H1 (cell line): ENCODE data around the gene CDH18. TPM values are rescaled to one million over a fixed set of nuclear protein-coding genes. Genes with fewer than 3 reads are reported as not detected.

Experiments used
- CTCF ChIA-PET: fragments of 300-600 bp; sonication (Branson Sonifier 250); formaldehyde crosslinking; loops from one replicate; lab custom pipeline; 2021; ENCODE audit not compliant: partially characterized antibody; lab: Charles Lee
- POLR2A ChIA-PET: fragments of 300-600 bp; sonication (Branson Sonifier 250); formaldehyde crosslinking; loops from one replicate; lab custom pipeline; 2021; ENCODE audit warnings: inconsistent platforms; ENCODE audit not compliant: partially characterized antibody; lab: Charles Lee
- DNase-seq, 2 experiments: peaks; one replicate each; pipeline versions ENCODE4 v3.0.0 to v3.0.0-alpha.2; 2010 to 2022; ENCODE audit warnings: low spot score in 2 of 2, low read depth in 1 of 2, mixed read lengths in 1 of 2
- FAIRE-seq: peaks from 2 replicates; lab custom pipeline; 2011; peaks lifted over from hg19 to GRCh38; lab: Jason Lieb, UNC
- H2AFZ ChIP-seq: 2 replicates; pipeline ENCODE4 v1.8.1; 2012; ENCODE audit warnings: low read length, inconsistent platforms
- H2AK5ac ChIP-seq: 2 replicates; pipeline ENCODE4 v1.6.1; 2013; ENCODE audit warnings: low read depth, low read length
- H2BK120ac ChIP-seq: replicated peaks from 2 replicates; pipeline ENCODE3; 2013; ENCODE audit warnings: low read depth, low read length, inconsistent platforms
- H2BK12ac ChIP-seq: 2 replicates; pipeline ENCODE4 v1.6.1; 2013; ENCODE audit warnings: low read depth, low read length
- H2BK15ac ChIP-seq: 2 replicates; pipeline ENCODE4 v1.6.1; 2013; ENCODE audit warnings: low read length
- H2BK20ac ChIP-seq: 2 replicates; pipeline ENCODE4 v1.6.1; 2013; ENCODE audit warnings: low read length
- H2BK5ac ChIP-seq: 2 replicates; pipeline ENCODE4 v1.6.1; 2013; ENCODE audit warnings: low read depth, low read length
- H3K14ac ChIP-seq: 2 replicates; pipeline ENCODE4 v1.6.1; 2013; ENCODE audit warnings: inconsistent platforms; ENCODE audit not compliant: insufficient read length
- H3K18ac ChIP-seq: 2 replicates; pipeline ENCODE4 v1.6.1; 2013; ENCODE audit warnings: low read length; ENCODE audit errors: extremely low read depth
- H3K23ac ChIP-seq: 2 replicates; pipeline ENCODE4 v1.6.1; 2013; ENCODE audit warnings: inconsistent platforms; ENCODE audit not compliant: insufficient read length
- H3K23me2 ChIP-seq: 2 replicates; pipeline ENCODE4 v1.6.1; 2013; ENCODE audit warnings: low read depth, low read length
- H3K27ac ChIP-seq: 2 replicates; pipeline ENCODE4 v1.6.1; 2011; ENCODE audit warnings: low read depth, low read length, inconsistent platforms
- H3K27me3 ChIP-seq, 4 experiments: replicated peaks in 1 of 4; 1 replicate in 1 of 4; 2 replicates in 3 of 4; pipeline versions ENCODE4 v1.6.1 to v1.8.1; 2011 to 2013; ENCODE audit warnings: low read length in 3 of 4, mild to moderate bottlenecking in 3 of 4, inconsistent platforms in 2 of 4, mixed read lengths in 2 of 4, moderate library complexity in 1 of 4; ENCODE audit not compliant: control insufficient read depth in 3 of 4, insufficient read depth in 3 of 4; ENCODE audit errors: extremely low read depth in 1 of 4
- H3K36me3 ChIP-seq, 4 experiments: 2 replicates each; pipeline versions ENCODE4 v1.6.1 to v1.8.1; 2011 to 2013; ENCODE audit warnings: mild to moderate bottlenecking in 4 of 4, low read length in 3 of 4, moderate library complexity in 2 of 4, control low read depth in 1 of 4, inconsistent platforms in 1 of 4; ENCODE audit not compliant: insufficient read depth in 4 of 4, control insufficient read depth in 2 of 4
- H3K4ac ChIP-seq: replicated peaks from 2 replicates; pipeline ENCODE3; 2013; ENCODE audit warnings: low read length, low read depth, mixed read lengths, inconsistent platforms; ENCODE audit not compliant: insufficient read length
- H3K4me1 ChIP-seq, 4 experiments: replicated peaks in 1 of 4; 1 replicate in 1 of 4; 2 replicates in 3 of 4; pipeline versions ENCODE4 v1.6.1 to v1.8.1; 2011 to 2013; ENCODE audit warnings: low read length in 3 of 4, inconsistent platforms in 2 of 4, mixed read lengths in 1 of 4; ENCODE audit not compliant: insufficient read depth in 4 of 4, control insufficient read depth in 3 of 4
- H3K4me2 ChIP-seq, 2 experiments: 2 replicates each; pipeline versions ENCODE4 v1.6.1 to v1.8.1; 2011 to 2013; ENCODE audit warnings: low read depth in 2 of 2, low read length in 2 of 2, control low read depth in 1 of 2, inconsistent platforms in 1 of 2, mild to moderate bottlenecking in 1 of 2; ENCODE audit not compliant: insufficient read depth in 1 of 2
- H3K4me3 ChIP-seq, 4 experiments: fragments of 200-600, 300-600 bp in 1 of 4; sonication (generic), shearing (Covaris generic), sonication (Bioruptor Twin) in 1 of 4; 2 replicates each; pipeline versions ENCODE4 v1.5.1 to v1.8.1; 2011 to 2016; ENCODE audit warnings: low read length in 4 of 4, low read depth in 3 of 4, control low read depth in 2 of 4, inconsistent platforms in 2 of 4, mild to moderate bottlenecking in 2 of 4, mixed read lengths in 1 of 4, moderate library complexity in 1 of 4; ENCODE audit not compliant: insufficient read depth in 2 of 4; ENCODE audit errors: extremely low read depth in 1 of 4
- H3K56ac ChIP-seq: replicated peaks from 2 replicates; pipeline ENCODE3; 2013; ENCODE audit warnings: low read depth, mild to moderate bottlenecking, mixed read lengths, low read length, inconsistent platforms; ENCODE audit not compliant: insufficient read length
- H3K79me1 ChIP-seq: 2 replicates; pipeline ENCODE4 v1.6.1; 2013; ENCODE audit warnings: low read depth, low read length, control low read depth
- H3K79me2 ChIP-seq, 2 experiments: 2 replicates each; pipeline versions ENCODE4 v1.6.1 to v1.8.1; 2012 to 2013; ENCODE audit warnings: low read length in 2 of 2, mild to moderate bottlenecking in 2 of 2, inconsistent platforms in 1 of 2; ENCODE audit not compliant: insufficient read depth in 2 of 2, control insufficient read depth in 1 of 2
- H3K9ac ChIP-seq, 4 experiments: replicated peaks in 1 of 4; 1 replicate in 1 of 4; 2 replicates in 3 of 4; pipeline versions ENCODE4 v1.6.1 to v1.8.1; 2011 to 2013; ENCODE audit warnings: low read depth in 3 of 4, low read length in 3 of 4, control low read depth in 2 of 4, mild to moderate bottlenecking in 2 of 4, moderate library complexity in 2 of 4, inconsistent platforms in 1 of 4; ENCODE audit errors: extremely low read depth in 1 of 4
- H3K9me3 ChIP-seq, 2 experiments: 2 replicates each; pipeline versions ENCODE4 v1.6.1 to v1.8.1; 2012 to 2013; ENCODE audit warnings: mild to moderate bottlenecking in 2 of 2, moderate library complexity in 2 of 2, control low read depth in 1 of 2, inconsistent platforms in 1 of 2, low read depth in 1 of 2, low read length in 1 of 2, mixed read lengths in 1 of 2; ENCODE audit not compliant: insufficient read depth in 2 of 2
- H4K20me1 ChIP-seq, 2 experiments: replicated peaks in 1 of 2; 2 replicates each; pipeline versions ENCODE3 to v1.8.1; 2011 to 2013; ENCODE audit warnings: inconsistent platforms in 2 of 2, low read length in 2 of 2, mild to moderate bottlenecking in 1 of 2; ENCODE audit not compliant: insufficient read depth in 2 of 2, control insufficient read depth in 1 of 2
- H4K5ac ChIP-seq: 2 replicates; pipeline ENCODE4 v1.6.1; 2013; ENCODE audit warnings: low read length, low read depth, mixed read lengths, inconsistent platforms; ENCODE audit not compliant: insufficient read length
- H4K8ac ChIP-seq: 2 replicates; pipeline ENCODE4 v1.8.0; 2013; ENCODE audit warnings: mild to moderate bottlenecking, moderate library complexity, low read length, inconsistent platforms; ENCODE audit not compliant: insufficient read depth; ENCODE audit errors: extremely low read depth
- H4K91ac ChIP-seq: replicated peaks from 2 replicates; pipeline ENCODE3; 2013; ENCODE audit warnings: low read length, mixed read lengths, inconsistent platforms; ENCODE audit not compliant: insufficient read length
- CBX5 ChIP-seq: fragments of 300-800, 300-1000 bp; sonication (generic); IDR thresholded peaks from 2 replicates; pipeline ENCODE4 v1.7.1; 2016; ENCODE audit warnings: antibody characterized with exemption, low read length, low read depth
- SAP30 ChIP-seq: fragments of 300-600 bp; sonication (generic); IDR thresholded peaks from 2 replicates; pipeline ENCODE4 v1.7.1; 2012; ENCODE audit warnings: low read length, moderate library complexity, mild to moderate bottlenecking, inconsistent platforms; ENCODE audit not compliant: insufficient read depth, insufficient replicate concordance
- polyA plus RNA-seq, 7 experiments: library from polyadenylated mRNA; depleted of rRNA in 3 of 7; stranded (reverse) in 5 of 7; unstranded in 2 of 7; fragments of >200 nt in 5 of 7; fragments of 200-250 nt in 2 of 7; gene quantifications; 1 replicate in 5 of 7; 2 replicates in 1 of 7; 4 replicates in 1 of 7; pipeline versions ENCODE4 v1.2.1 to v1.2.3, GENCODE V29; 2011 to 2013; ENCODE audit warnings: missing spikeins in 2 of 7, mixed read lengths in 2 of 7
- total RNA-seq: library from RNA; stranded (reverse); fragmentation: NEBNext Ultra II Directional; extraction: Animal tissue kit (Norgen Biotek cat#: 25700); gene quantifications from 2 replicates; pipeline ENCODE4 v1.2.1, GENCODE V29; 2021
- TF ChIP-seq, protein P1 (sequence below): IDR thresholded peaks from 2 replicates; pipeline ENCODE4 v1.6.1; 2011; ENCODE audit warnings: low read length, improper control_type of control experiment

Gene CDH18
- total and polyA plus RNA-seq, 2 of the 8 experiments (the other 6 are each of a cell fraction or from before 2014, with no cell fraction given) = 0.30 to 0.32 TPM

DNA sequence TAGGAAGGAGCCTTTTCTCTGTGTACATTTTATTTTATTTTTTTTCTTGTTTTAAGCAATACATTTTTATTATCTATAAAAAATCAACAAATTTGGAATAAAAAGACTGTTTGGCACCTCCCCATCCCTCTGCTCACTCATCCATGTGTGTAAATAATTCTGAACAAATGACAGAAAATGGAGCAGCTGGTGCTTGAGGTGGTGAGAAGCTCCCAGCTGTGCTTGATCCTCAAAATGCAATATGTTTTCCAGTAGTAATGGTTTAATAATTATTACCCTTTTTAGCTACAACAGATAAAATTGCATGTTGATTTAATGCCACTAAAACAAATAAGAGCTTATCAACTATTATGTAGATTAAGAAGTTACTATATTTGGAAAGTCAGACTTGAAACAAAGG lies 132.5 kb downstream of the CDH18 start:
- H3K9me3 ChIP-seq = no peaks in the 10 kb centered on the region
- no peak overlapping the region for H4K5ac ChIP-seq
- peaks cover 0 to 5% (median 0%) of the 10 kb centered on the region in 4 experiments; a peak in 1 of 7 replicates for H3K4me1 ChIP-seq
- H2BK12ac ChIP-seq = no peak overlapping the region
- H3K4me2 ChIP-seq = no peak overlapping the region
- H3K27me3 ChIP-seq = no peaks in the 10 kb centered on the region
- no peak overlapping the region for H3K18ac ChIP-seq
- H3K14ac ChIP-seq = no peak overlapping the region
- no peak overlapping the region for H2BK20ac ChIP-seq
- no peak overlapping the region for H3K56ac ChIP-seq
- H3K79me2 ChIP-seq = no peaks in the 10 kb centered on the region
- no peak overlapping the region for H3K9ac ChIP-seq
- H3K36me3 ChIP-seq = no peaks in the 10 kb centered on the region
- H4K8ac ChIP-seq = no peak overlapping the region
- CTCF ChIA-PET = interaction anchor here (0.7 kb wide), 1 partner anchor 1689 kb away, joined by 3 read pairs; no protein-coding TSS in a partner anchor
- H2AK5ac ChIP-seq = no peak overlapping the region
- TF ChIP-seq CBX5 (no peak), SAP30 (no peak)
- TF ChIP-seq, protein P1, sequence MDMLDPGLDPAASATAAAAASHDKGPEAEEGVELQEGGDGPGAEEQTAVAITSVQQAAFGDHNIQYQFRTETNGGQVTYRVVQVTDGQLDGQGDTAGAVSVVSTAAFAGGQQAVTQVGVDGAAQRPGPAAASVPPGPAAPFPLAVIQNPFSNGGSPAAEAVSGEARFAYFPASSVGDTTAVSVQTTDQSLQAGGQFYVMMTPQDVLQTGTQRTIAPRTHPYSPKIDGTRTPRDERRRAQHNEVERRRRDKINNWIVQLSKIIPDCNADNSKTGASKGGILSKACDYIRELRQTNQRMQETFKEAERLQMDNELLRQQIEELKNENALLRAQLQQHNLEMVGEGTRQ = no peak
- TF ChIP-seq, all 59 proteins: peak for 0
- H2BK15ac ChIP-seq = no peak overlapping the region
- H4K20me1 ChIP-seq = no peaks in the 10 kb centered on the region
- H3K23me2 ChIP-seq = no peaks in the 10 kb centered on the region
- no peak overlapping the region for H2BK5ac ChIP-seq
- POLR2A ChIA-PET = no interaction called here
- no peak overlapping the region for H3K4ac ChIP-seq
- no peak for DNase-seq
- H2AFZ ChIP-seq = no peak overlapping the region
- no peak overlapping the region for H3K27ac ChIP-seq
- no peak overlapping the region for H4K91ac ChIP-seq
- H3K4me3 ChIP-seq = no peak overlapping the region
- no peaks in the 10 kb centered on the region for H3K79me1 ChIP-seq
- no peak for FAIRE-seq
- no peak overlapping the region for H2BK120ac ChIP-seq
- H3K23ac ChIP-seq = no peak overlapping the region
